ENCODE measurements around the gene NPVF.
A peak's percentile ranks its signal among the peaks of the same experiment; 100 is the strongest.

Gene NPVF

GRCh38 chr7:25249772-25250171 is 21.5 kb upstream of the NPVF start:
- TF ChIP-seq CTCF (conservative IDR thresholded peaks at IDR 0.05; ENCODE audit: low read length), result no peak

DNA sequence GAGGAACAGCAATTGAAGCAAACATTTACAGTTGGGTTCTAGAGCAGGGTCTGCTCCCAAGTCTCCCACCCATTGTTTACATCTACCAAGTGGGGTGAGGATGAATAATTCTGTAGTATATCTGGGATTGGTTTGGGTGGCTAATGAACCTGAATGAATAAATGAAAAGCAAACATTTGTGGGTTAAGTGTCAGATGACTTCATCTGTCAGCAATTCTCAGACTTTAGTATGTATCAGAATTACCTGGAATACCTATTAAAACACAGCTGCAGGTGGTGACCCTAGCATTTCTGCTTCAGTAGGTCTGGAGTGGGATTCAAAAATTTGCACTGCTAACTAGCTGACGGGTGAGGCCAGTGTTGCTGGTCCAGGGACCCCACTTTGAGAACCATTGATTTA is 18.0 kb upstream of the NPVF start:
- no peak for TF ChIP-seq CTCF (conservative IDR thresholded peaks at IDR 0.05; ENCODE audit: low read length)
- DNase-seq (ENCODE audit: low read depth), result no peak
- H3K4me3 ChIP-seq (ENCODE audit: low read length), result no peak overlapping the region

More at GRCh38 chr7:25249772-25250171, 21.5 kb upstream of the NPVF start:
- H3K4me3 ChIP-seq (ENCODE audit: low read length), result no peak overlapping the region
- DNase-seq (ENCODE audit: low read depth), result no peak

- no peak for DNase-seq (ENCODE audit: low read depth)
- TF ChIP-seq CTCF (conservative IDR thresholded peaks at IDR 0.05; ENCODE audit: low read length), result no peak
- H3K4me3 ChIP-seq (ENCODE audit: low read length), result no peak overlapping the region
These were observed 16.2 kb upstream of the NPVF start for GRCh38 chr7:25244254-25245033.

DNA sequence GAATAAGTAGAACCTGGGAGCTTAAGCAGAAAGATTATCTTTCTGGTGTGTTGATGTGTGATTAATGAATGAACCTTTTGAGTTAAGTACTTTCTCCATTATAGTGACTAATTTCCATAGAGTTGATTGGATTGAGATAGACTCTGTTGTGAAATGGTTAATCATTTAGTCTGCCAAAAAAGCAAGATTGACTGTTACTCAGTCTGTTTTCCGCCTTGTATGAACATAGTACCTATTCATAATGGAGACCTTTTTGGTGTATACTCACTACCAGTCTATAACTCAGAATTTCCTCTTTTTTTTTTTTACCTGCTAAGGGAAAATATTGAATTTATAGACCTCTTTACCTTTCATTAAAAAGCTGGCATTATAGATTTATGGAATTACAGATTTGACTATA is 14.4 kb upstream of the NPVF start:
- TF ChIP-seq CTCF (conservative IDR thresholded peaks at IDR 0.05; ENCODE audit: low read length), result no peak
- H3K4me3 ChIP-seq (ENCODE audit: low read length), result no peak overlapping the region
- DNase-seq (ENCODE audit: low read depth), result no peak

- no peak for DNase-seq (ENCODE audit: low read depth)
- TF ChIP-seq CTCF (conservative IDR thresholded peaks at IDR 0.05; ENCODE audit: low read length), result no peak
- no peak overlapping the region for H3K4me3 ChIP-seq (ENCODE audit: low read length)
These were observed 12.6 kb upstream of the NPVF start for GRCh38 chr7:25240896-25241295.

GRCh38 chr7:25240340-25240739 is 12.1 kb upstream of the NPVF start:
- no peak for TF ChIP-seq CTCF (conservative IDR thresholded peaks at IDR 0.05; ENCODE audit: low read length)
- DNase-seq (ENCODE audit: low read depth), result peak; percentile 33
- no peak overlapping the region for H3K4me3 ChIP-seq (ENCODE audit: low read length)

DNA sequence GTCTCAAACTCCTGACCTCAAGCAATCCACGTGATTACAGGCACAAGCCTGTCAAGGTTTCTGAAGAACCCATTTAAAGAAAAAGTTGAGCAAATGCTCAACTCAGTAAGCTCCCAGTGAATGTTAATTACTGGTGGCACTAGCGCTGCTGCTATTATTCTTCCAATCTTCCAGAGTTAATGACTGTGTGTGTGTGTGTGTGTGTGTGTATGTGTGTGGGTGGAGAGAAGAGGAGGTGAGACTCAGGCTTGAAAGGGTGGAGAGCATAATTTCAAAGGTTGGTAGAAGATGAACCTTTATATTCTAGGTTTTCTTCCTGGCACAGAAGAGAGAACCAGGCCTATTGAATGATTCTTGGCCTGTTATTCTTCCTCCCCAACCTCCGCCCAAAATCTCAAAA is 11.6 kb upstream of the NPVF start:
- H3K4me3 ChIP-seq (ENCODE audit: low read length), result no peak overlapping the region
- DNase-seq (ENCODE audit: low read depth), result no peak
- TF ChIP-seq CTCF (conservative IDR thresholded peaks at IDR 0.05; ENCODE audit: low read length), result no peak
